GM10248 (cell line): ENCODE data around the gene CHRM3.

Source experiments
- CTCF ChIA-PET: fragments of 300-600 bp; sonication (Branson Sonifier 250); formaldehyde crosslinking; extraction: SDS; loops from one replicate; lab custom pipeline; 2021; ENCODE audit warnings: antibody characterized with exemption; lab: Yijun Ruan, JAX
- POLR2A ChIA-PET: fragments of 350-650 bp; sonication (Branson Sonifier 250); formaldehyde crosslinking; extraction: SDS; loops from one replicate; lab custom pipeline; 2020; ENCODE audit warnings: antibody characterized with exemption; lab: Yijun Ruan, JAX
- DNase-seq: peaks from one replicate; pipeline ENCODE4 v3.0.0; 2012; ENCODE audit errors: extremely low spot score
- CTCF ChIP-seq: IDR thresholded peaks from 2 replicates; pipeline ENCODE4 v1.5.1; 2012; ENCODE audit warnings: mild to moderate bottlenecking, low read depth; ENCODE audit errors: extremely low read depth, missing control alignments, control extremely low read depth

CHRM3 gene

GRCh38 chr1:239394107-239394506 lies 7.7 kb downstream of the CHRM3 start:
- POLR2A ChIA-PET, result no interaction called here
- no peak for TF ChIP-seq CTCF
- DNase-seq, result no peak
- CTCF ChIA-PET, result no interaction called here

- ChIA-PET POLR2A (no interaction called here), CTCF (no interaction called here)
- DNase-seq, result no peak
- no peak for TF ChIP-seq CTCF
Measured at GRCh38 chr1:239413916-239414315, 27.5 kb downstream of the CHRM3 start.

GRCh38 chr1:239417221-239417620 lies 30.9 kb downstream of the CHRM3 start:
- POLR2A ChIA-PET, result no interaction called here
- CTCF ChIA-PET, result no interaction called here
- no peak for TF ChIP-seq CTCF
- no peak for DNase-seq

- CTCF ChIA-PET, result no interaction called here
- DNase-seq, result no peak
- no peak for TF ChIP-seq CTCF
- POLR2A ChIA-PET, result no interaction called here
Measured at GRCh38 chr1:239417986-239418640, 31.7 kb downstream of the CHRM3 start.

GRCh38 chr1:239418681-239419080 lies 32.3 kb downstream of the CHRM3 start:
- TF ChIP-seq CTCF, result no peak
- CTCF ChIA-PET, result no interaction called here
- no peak for DNase-seq
- POLR2A ChIA-PET, result no interaction called here

GRCh38 chr1:239421811-239422210 lies 35.4 kb downstream of the CHRM3 start:
- CTCF ChIA-PET, result no interaction called here
- POLR2A ChIA-PET, result no interaction called here

More at GRCh38 chr1:239421811-239422210, 35.4 kb downstream of the CHRM3 start:
- TF ChIP-seq CTCF, result no peak
- DNase-seq, result no peak
